Measurements from ENCODE around the gene PTPN23.
"Not testable (repeated sequence)": the region's sequence is repeated elsewhere in the genome, so short reads cannot be mapped to it uniquely, and the experiment has no call there.

The PTPN23 gene

DNA sequence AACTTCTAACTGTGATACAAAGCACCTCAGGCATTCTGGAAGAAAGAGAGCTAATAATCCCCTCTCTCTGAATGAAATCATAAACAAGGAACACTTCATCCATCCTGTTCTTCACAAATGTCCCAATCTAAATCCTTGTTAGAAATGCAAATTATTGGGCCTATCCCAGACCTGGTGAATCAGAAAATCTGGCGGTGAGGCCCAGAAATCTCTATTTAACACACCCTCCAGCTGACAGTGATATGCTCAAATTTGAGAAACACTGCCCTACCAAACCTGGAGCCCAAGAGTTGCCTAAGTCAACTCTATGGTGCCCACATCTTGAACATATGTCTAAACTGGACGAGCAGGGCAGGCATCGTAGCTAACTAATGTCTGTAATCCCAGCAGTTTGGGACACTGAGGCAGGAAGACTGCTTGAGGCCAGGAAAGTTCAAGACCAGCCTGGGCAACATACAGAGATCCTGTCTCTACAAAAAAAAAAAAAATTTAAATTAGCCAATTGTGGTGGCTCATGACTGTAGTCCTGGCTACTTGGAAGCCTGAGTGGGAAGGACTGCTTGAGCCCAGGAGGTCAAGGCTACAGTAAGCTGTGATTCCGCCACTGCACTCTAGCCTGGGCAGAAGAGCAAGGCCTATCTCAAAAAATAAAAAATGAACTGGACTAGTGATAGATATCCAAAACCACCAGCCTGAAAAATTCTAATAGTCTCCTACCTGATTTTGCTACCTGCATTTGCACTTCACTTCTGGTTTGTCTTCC is 71.8 kb downstream of the PTPN23 start:
- DNase-seq, result no peak

DNA sequence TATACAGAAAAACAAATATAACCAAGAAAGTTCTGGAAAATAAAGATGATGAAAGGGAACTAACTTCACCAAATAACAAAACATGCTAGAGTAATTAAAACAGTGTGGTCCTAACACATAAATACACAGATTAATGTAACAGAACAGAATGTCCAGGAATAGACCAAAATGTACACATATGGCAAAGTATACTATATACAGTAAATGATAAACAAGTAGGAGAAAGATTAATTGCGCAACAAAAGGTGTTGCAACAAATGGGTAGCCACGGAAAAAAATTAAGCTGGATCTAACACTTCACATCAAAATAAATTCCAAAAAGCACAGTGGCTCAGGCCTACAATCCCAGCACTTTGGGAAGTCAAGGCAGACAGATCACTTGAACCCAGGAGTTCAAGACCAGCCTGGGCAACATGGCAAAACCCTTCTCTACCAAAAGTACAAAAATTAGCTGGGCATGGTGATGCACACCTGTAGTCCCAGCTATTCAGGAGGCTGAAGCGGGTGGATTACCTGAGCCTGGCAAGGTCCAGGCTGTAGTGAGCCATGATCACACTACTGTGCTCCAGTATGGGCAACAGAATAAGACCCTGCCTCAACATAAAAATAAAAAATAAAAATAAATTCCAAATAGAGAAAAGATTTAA is 75.1 kb downstream of the PTPN23 start:
- DNase-seq, result no peak

DNA sequence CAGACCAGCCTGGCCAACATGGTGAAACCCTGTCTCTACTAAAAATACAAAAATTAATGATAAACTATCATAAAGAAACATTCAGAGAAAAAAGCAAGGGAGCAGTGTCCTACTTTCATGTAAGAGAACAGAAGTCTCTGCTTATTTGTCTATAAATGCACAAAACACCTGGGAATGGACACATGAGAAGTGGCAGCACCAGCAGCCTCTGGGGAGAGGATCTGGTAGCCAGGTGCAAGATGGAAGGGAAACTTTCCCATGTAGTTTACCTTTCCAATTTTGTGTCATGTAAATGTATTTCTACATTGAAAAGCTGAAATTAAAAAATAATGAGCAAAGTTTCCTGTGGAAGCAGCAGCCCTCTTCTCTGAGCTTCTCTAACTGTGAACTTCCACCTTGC is 76.2 kb downstream of the PTPN23 start:
- DNase-seq, result no peak

DNA sequence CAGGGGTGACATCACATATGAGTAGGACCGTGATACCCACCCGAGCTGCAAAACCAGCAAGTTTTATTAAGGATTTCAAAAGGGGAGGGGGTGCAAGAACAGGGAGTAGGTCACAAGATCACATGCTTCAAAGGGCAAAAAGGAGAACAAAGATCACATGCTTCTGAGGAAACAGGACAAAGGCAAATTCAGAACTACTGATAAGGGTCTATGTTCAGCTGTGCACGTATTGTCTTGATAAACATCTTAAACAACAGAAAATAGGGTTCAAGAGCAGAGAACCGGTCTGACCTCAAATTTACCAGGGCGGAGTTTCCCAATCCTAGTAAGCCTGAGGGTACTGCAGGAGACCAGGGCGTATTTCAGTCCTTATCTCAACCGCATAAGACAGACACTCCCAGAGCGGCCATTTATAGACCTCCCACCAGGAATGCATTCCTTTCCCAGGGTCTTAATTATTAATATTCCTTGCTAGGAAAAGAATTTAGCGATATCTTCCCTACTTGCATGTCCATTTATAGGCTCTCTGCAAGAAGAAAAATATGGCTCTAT is 78.8 kb downstream of the PTPN23 start:
- DNase-seq, result not testable (repeated sequence)

All from CD4-positive, alpha-beta T cell treated with Interleukin-17A for 4 hours (primary cell).